ENCODE measurements around the gene ANKRD28.

Gene ANKRD28

GRCh38 chr3:15803921-15804320 lies 6.1 kb upstream of the ANKRD28 start:
- no peak for DNase-seq (ENCODE audit: low read depth, low spot score)

- no peak for DNase-seq (ENCODE audit: low read depth, low spot score)
Measured at GRCh38 chr3:15801298-15801697, 3.5 kb upstream of the ANKRD28 start.

GRCh38 chr3:15800780-15801179 lies 3.0 kb upstream of the ANKRD28 start:
- DNase-seq (ENCODE audit: low read depth, low spot score), result no peak

- no peak for DNase-seq (ENCODE audit: low read depth, low spot score)
Measured at GRCh38 chr3:15800327-15800726, 2.5 kb upstream of the ANKRD28 start.

- no peak for DNase-seq (ENCODE audit: low read depth, low spot score)
Measured at GRCh38 chr3:15798533-15799245, 910 bp upstream of the ANKRD28 start.

GRCh38 chr3:15796771-15797641 lies 773 bp downstream of the ANKRD28 start:
- DNase-seq (ENCODE audit: low read depth, low spot score), result peak; percentile 70

GRCh38 chr3:15796331-15796730 lies 1.4 kb downstream of the ANKRD28 start:
- DNase-seq (ENCODE audit: low read depth, low spot score), result no peak

- peak; percentile 59 for DNase-seq (ENCODE audit: low read depth, low spot score)
Measured at GRCh38 chr3:15795651-15796308, 2.0 kb downstream of the ANKRD28 start.

- no peak for DNase-seq (ENCODE audit: low read depth, low spot score)
Measured at GRCh38 chr3:15794842-15795650, 2.7 kb downstream of the ANKRD28 start.

- DNase-seq (ENCODE audit: low read depth, low spot score), result no peak
Measured at GRCh38 chr3:15794303-15794771, 3.4 kb downstream of the ANKRD28 start.

GRCh38 chr3:15791525-15791924 lies 6.3 kb downstream of the ANKRD28 start:
- DNase-seq (ENCODE audit: low read depth, low spot score), result no peak

GRCh38 chr3:15787941-15788340 lies 9.8 kb downstream of the ANKRD28 start:
- no peak for DNase-seq (ENCODE audit: low read depth, low spot score)

GRCh38 chr3:15787526-15787925 lies 10.3 kb downstream of the ANKRD28 start:
- DNase-seq (ENCODE audit: low read depth, low spot score), result no peak

- peak; percentile 70 for DNase-seq (ENCODE audit: low read depth, low spot score)
Measured at GRCh38 chr3:15783361-15783969, 14.3 kb downstream of the ANKRD28 start.

GRCh38 chr3:15782429-15782828 lies 15.3 kb downstream of the ANKRD28 start:
- no peak for DNase-seq (ENCODE audit: low read depth, low spot score)

- DNase-seq (ENCODE audit: low read depth, low spot score), result no peak
Measured at GRCh38 chr3:15781637-15782402, 16.0 kb downstream of the ANKRD28 start.

- no peak for DNase-seq (ENCODE audit: low read depth, low spot score)
Measured at GRCh38 chr3:15781131-15781530, 16.6 kb downstream of the ANKRD28 start.

- no peak for DNase-seq (ENCODE audit: low read depth, low spot score)
Measured at GRCh38 chr3:15779111-15779510, 18.7 kb downstream of the ANKRD28 start.

GRCh38 chr3:15778332-15778858 lies 19.4 kb downstream of the ANKRD28 start:
- no peak for DNase-seq (ENCODE audit: low read depth, low spot score)

Measured in astrocyte of the hippocampus (primary cell).